ENCODE results near the gene PHLDA2. TPM values are rescaled to one million over a fixed set of nuclear protein-coding genes. Genes with fewer than 3 reads are reported as not detected.

The PHLDA2 gene
- total RNA-seq, 1 experiment from 2014 or later = 195 TPM

DNA sequence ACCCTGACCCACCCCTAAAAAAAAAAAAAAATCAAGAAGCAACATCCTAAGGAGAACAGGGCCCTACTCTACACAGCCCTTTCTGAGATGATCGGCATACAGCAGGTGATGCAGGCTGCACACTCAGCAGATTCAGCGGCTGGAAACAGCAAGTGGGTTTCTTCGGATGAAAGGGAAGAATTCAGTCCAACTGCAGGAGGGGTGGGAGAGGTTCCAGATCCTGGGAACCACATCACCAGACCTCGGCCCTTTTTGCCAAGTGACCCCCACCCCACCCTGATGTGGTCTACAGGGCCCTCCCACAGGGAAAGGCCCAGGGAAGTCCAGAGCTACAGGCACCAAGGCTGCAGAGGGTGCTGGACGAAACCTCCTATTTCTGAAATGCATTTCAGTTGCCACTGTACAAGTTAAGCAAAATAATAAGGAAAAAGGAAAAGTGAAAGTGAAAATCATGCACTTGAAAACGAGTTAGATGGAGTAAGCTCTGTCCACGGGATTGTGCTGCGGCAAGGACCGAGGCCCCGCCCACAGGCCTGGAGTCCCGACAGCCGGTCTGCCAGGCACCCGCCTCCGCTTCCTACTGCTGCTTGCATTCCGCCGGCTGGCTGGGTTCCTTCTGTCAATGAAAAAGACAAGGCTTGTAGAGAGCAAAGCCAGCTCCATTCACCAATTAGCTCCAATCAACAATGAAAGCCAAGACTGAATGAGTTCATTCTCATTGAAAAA, 16.0 kb upstream of the PHLDA2 start:
- H3K4me3 ChIP-seq (ENCODE audit: low read depth in 2 of 2, low read length in 2 of 2) = no peak overlapping the region
- H3K27me3 ChIP-seq (ENCODE audit: control insufficient read depth, insufficient read depth, low read length) = no peaks in the 10 kb centered on the region
- no peak for ATAC-seq
- no peak overlapping the region for H3K27ac ChIP-seq (ENCODE audit: low read length)
- CTCF ChIA-PET = no interaction called here
- TF ChIP-seq POLR2AphosphoS5 (IDR thresholded peaks at IDR 0.05; ENCODE audit: low read depth, low read length) (peak; percentile 23; the same call in 1 of the 2 replicates), SIN3A (IDR thresholded peaks at IDR 0.05; ENCODE audit: borderline replicate concordance, insufficient read depth, low read depth, low read length) (no peak), TCF7L2 (IDR thresholded peaks at IDR 0.05; ENCODE audit: low read depth, low read length) (no peak), REST (IDR thresholded peaks at IDR 0.05; ENCODE audit: insufficient read depth in 1 of 2, low read depth in 2 of 2, low read length in 1 of 2) (no peak)
- TF ChIP-seq, protein P1, sequence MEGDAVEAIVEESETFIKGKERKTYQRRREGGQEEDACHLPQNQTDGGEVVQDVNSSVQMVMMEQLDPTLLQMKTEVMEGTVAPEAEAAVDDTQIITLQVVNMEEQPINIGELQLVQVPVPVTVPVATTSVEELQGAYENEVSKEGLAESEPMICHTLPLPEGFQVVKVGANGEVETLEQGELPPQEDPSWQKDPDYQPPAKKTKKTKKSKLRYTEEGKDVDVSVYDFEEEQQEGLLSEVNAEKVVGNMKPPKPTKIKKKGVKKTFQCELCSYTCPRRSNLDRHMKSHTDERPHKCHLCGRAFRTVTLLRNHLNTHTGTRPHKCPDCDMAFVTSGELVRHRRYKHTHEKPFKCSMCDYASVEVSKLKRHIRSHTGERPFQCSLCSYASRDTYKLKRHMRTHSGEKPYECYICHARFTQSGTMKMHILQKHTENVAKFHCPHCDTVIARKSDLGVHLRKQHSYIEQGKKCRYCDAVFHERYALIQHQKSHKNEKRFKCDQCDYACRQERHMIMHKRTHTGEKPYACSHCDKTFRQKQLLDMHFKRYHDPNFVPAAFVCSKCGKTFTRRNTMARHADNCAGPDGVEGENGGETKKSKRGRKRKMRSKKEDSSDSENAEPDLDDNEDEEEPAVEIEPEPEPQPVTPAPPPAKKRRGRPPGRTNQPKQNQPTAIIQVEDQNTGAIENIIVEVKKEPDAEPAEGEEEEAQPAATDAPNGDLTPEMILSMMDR (IDR thresholded peaks at IDR 0.05) = no peak
- H3K9me3 ChIP-seq (ENCODE audit: control insufficient read depth, insufficient read depth, low read depth, low read length) = no peaks in the 10 kb centered on the region
- BruUV-seq (replicated peaks) = no TSS peak
- POLR2A ChIA-PET = no interaction called here
- no peak for DNase-seq (ENCODE audit: low read depth, low spot score)
- peaks cover 14% of the 10 kb centered on the region for H3K36me3 ChIP-seq (ENCODE audit: control insufficient read depth, insufficient read depth, low read length)
- H3K4me1 ChIP-seq (ENCODE audit: control insufficient read depth, insufficient read depth, low read length) = peaks cover 24% of the 10 kb centered on the region
- intact Hi-C loops (cut with micrococcal nuclease; ENCODE audit: unreplicated experiment) = no loop called here
- in situ Hi-C loops (cut with HindIII; ENCODE audit: low pct_unique_long_range_greater_than_20kb, low sequenced_read_pairs) = no loop called here

DNA sequence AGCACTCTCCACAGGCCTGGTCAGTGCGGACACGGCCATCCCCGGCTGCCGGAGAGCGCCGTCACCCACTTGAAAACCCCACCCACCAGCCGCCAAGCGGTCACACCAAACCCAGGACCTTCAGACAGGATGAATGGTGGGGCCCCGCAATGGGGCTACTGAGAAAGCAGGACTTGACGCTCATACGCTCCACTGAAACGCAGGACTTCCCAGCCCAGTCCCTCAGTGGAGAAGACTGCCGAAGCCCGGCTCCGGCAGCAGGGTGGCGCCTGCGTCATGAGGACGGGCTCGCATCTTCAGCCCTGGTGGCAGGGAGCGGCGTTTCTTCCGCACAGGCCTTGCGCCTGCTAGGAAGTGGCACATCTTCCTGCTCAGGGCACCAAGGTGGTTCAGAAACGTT, 15.3 kb upstream of the PHLDA2 start:
- DNase-seq (ENCODE audit: low read depth, low spot score) = no peak
- TF ChIP-seq SIN3A (IDR thresholded peaks at IDR 0.05; ENCODE audit: borderline replicate concordance, insufficient read depth, low read depth, low read length) (no peak), TCF7L2 (IDR thresholded peaks at IDR 0.05; ENCODE audit: low read depth, low read length) (no peak), POLR2AphosphoS5 (IDR thresholded peaks at IDR 0.05; ENCODE audit: low read depth, low read length) (no peak), REST (IDR thresholded peaks at IDR 0.05; ENCODE audit: insufficient read depth in 1 of 2, low read depth in 2 of 2, low read length in 1 of 2) (no peak)
- TF ChIP-seq, protein P1 (IDR thresholded peaks at IDR 0.05) = no peak
- no peaks in the 10 kb centered on the region for H3K27me3 ChIP-seq (ENCODE audit: control insufficient read depth, insufficient read depth, low read length)
- H3K36me3 ChIP-seq (ENCODE audit: control insufficient read depth, insufficient read depth, low read length) = peaks cover 14% of the 10 kb centered on the region
- peaks cover 25% of the 10 kb centered on the region for H3K4me1 ChIP-seq (ENCODE audit: control insufficient read depth, insufficient read depth, low read length)
- in situ Hi-C loops (cut with HindIII; ENCODE audit: low pct_unique_long_range_greater_than_20kb, low sequenced_read_pairs) = no loop called here
- ChIA-PET CTCF (no interaction called here), POLR2A (no interaction called here)
- ATAC-seq = no peak
- H3K4me3 ChIP-seq (ENCODE audit: low read depth in 2 of 2, low read length in 2 of 2) = no peak overlapping the region
- TSS peak; percentile 40 for BruUV-seq (replicated peaks)
- intact Hi-C loops (cut with micrococcal nuclease; ENCODE audit: unreplicated experiment) = no loop called here
- 0 out of 2 replicates have a peak, but pooled peaks cover 1% of the 10 kb centered on the region for H3K9me3 ChIP-seq (ENCODE audit: control insufficient read depth, insufficient read depth, low read depth, low read length)
- H3K27ac ChIP-seq (ENCODE audit: low read length) = no peak overlapping the region

Data from Panc1 (cell line).